ENCODE results near the gene IFT81.

Gene IFT81

GRCh38 chr12:110126557-110126956, 2.4 kb downstream of the IFT81 start:
- Histone ChIP-seq H3K4me2 (no peak overlapping the region), H3K27ac (no peak overlapping the region)
- TF ChIP-seq CTCF (conservative IDR thresholded peaks at IDR 0.05; ENCODE audit: low read depth, low read length), result no peak

GRCh38 chr12:110134691-110135411, 10.7 kb downstream of the IFT81 start:
- no peaks in the 10 kb centered on the region for H4K20me1 ChIP-seq (ENCODE audit: insufficient read depth)
- H3K27me3 ChIP-seq (ENCODE audit: insufficient read depth, low read depth), result no peaks in the 10 kb centered on the region
- no peak overlapping the region for H2AFZ ChIP-seq (ENCODE audit: low read depth)
- H3K4me3 ChIP-seq (IDR thresholded peaks at IDR 0.05; ENCODE audit: insufficient read depth, low read depth, low read length), result no peak overlapping the region
- no peaks in the 10 kb centered on the region for H3K4me1 ChIP-seq (ENCODE audit: low read depth, poor library complexity, severe bottlenecking)
- no peak overlapping the region for H3K27ac ChIP-seq
- TF ChIP-seq CTCF (conservative IDR thresholded peaks at IDR 0.05; ENCODE audit: low read depth, low read length), result no peak
- H3K4me2 ChIP-seq, result no peak overlapping the region
- H3K79me2 ChIP-seq (ENCODE audit: insufficient read depth, low read depth), result no peaks in the 10 kb centered on the region
- no peaks in the 10 kb centered on the region for H3K36me3 ChIP-seq (ENCODE audit: insufficient read depth)
- no peak overlapping the region for H3K9ac ChIP-seq

More at GRCh38 chr12:110126557-110126956, 2.4 kb downstream of the IFT81 start:
- H3K9ac ChIP-seq, result no peak overlapping the region
- no peaks in the 10 kb centered on the region for H3K27me3 ChIP-seq (ENCODE audit: insufficient read depth, low read depth)
- H3K79me2 ChIP-seq (ENCODE audit: insufficient read depth, low read depth), result no peaks in the 10 kb centered on the region; the same call in 1 of the 2 replicates
- H3K4me3 ChIP-seq (IDR thresholded peaks at IDR 0.05; ENCODE audit: insufficient read depth, low read depth, low read length), result no peak overlapping the region
- peaks cover 3% of the 10 kb centered on the region for H3K4me1 ChIP-seq (ENCODE audit: low read depth, poor library complexity, severe bottlenecking)
- H2AFZ ChIP-seq (ENCODE audit: low read depth), result no peak overlapping the region
- no peaks in the 10 kb centered on the region for H3K36me3 ChIP-seq (ENCODE audit: insufficient read depth)
- no peaks in the 10 kb centered on the region for H4K20me1 ChIP-seq (ENCODE audit: insufficient read depth)

GRCh38 chr12:110135806-110136205, 11.6 kb downstream of the IFT81 start:
- Histone ChIP-seq H3K27me3 (ENCODE audit: insufficient read depth, low read depth) (no peaks in the 10 kb centered on the region), H3K79me2 (ENCODE audit: insufficient read depth, low read depth) (no peaks in the 10 kb centered on the region), H3K4me2 (no peak overlapping the region), H3K4me3 (IDR thresholded peaks at IDR 0.05; ENCODE audit: insufficient read depth, low read depth, low read length) (no peak overlapping the region), H3K36me3 (ENCODE audit: insufficient read depth) (no peaks in the 10 kb centered on the region), H3K27ac (no peak overlapping the region), H2AFZ (ENCODE audit: low read depth) (no peak overlapping the region), H4K20me1 (ENCODE audit: insufficient read depth) (no peaks in the 10 kb centered on the region), H3K4me1 (ENCODE audit: low read depth, poor library complexity, severe bottlenecking) (no peaks in the 10 kb centered on the region), H3K9ac (no peak overlapping the region)
- no peak for TF ChIP-seq CTCF (conservative IDR thresholded peaks at IDR 0.05; ENCODE audit: low read depth, low read length)

- TF ChIP-seq CTCF (conservative IDR thresholded peaks at IDR 0.05; ENCODE audit: low read depth, low read length), result no peak
- H3K27me3 ChIP-seq (ENCODE audit: insufficient read depth, low read depth), result no peaks in the 10 kb centered on the region
- no peaks in the 10 kb centered on the region for H4K20me1 ChIP-seq (ENCODE audit: insufficient read depth)
- H2AFZ ChIP-seq (ENCODE audit: low read depth), result no peak overlapping the region
- H3K4me3 ChIP-seq (IDR thresholded peaks at IDR 0.05; ENCODE audit: insufficient read depth, low read depth, low read length), result no peak overlapping the region
- no peak overlapping the region for H3K9ac ChIP-seq
- no peak overlapping the region for H3K27ac ChIP-seq
- no peak overlapping the region for H3K4me2 ChIP-seq
- H3K79me2 ChIP-seq (ENCODE audit: insufficient read depth, low read depth), result no peaks in the 10 kb centered on the region
- H3K4me1 ChIP-seq (ENCODE audit: low read depth, poor library complexity, severe bottlenecking), result no peaks in the 10 kb centered on the region
- no peaks in the 10 kb centered on the region for H3K36me3 ChIP-seq (ENCODE audit: insufficient read depth)
Measured at GRCh38 chr12:110137786-110138185, 13.6 kb downstream of the IFT81 start.

Data from KMS-11 (cell line).